GM08714 (cell line): ENCODE data around the gene SH3BP4.

Source experiments
- H3K4me3 ChIP-seq: fragments of 200-500 bp; sonication (Bioruptor generic); 2 replicates; pipeline ENCODE4 v1.5.1; 2014; ENCODE audit warnings: mild to moderate bottlenecking, low read length, inconsistent platforms
- ZNF274 ChIP-seq: IDR thresholded peaks from 2 replicates; pipeline ENCODE4 v1.6.1; 2012; ENCODE audit warnings: mild to moderate bottlenecking, low read depth, low read length

The SH3BP4 gene, protein sequence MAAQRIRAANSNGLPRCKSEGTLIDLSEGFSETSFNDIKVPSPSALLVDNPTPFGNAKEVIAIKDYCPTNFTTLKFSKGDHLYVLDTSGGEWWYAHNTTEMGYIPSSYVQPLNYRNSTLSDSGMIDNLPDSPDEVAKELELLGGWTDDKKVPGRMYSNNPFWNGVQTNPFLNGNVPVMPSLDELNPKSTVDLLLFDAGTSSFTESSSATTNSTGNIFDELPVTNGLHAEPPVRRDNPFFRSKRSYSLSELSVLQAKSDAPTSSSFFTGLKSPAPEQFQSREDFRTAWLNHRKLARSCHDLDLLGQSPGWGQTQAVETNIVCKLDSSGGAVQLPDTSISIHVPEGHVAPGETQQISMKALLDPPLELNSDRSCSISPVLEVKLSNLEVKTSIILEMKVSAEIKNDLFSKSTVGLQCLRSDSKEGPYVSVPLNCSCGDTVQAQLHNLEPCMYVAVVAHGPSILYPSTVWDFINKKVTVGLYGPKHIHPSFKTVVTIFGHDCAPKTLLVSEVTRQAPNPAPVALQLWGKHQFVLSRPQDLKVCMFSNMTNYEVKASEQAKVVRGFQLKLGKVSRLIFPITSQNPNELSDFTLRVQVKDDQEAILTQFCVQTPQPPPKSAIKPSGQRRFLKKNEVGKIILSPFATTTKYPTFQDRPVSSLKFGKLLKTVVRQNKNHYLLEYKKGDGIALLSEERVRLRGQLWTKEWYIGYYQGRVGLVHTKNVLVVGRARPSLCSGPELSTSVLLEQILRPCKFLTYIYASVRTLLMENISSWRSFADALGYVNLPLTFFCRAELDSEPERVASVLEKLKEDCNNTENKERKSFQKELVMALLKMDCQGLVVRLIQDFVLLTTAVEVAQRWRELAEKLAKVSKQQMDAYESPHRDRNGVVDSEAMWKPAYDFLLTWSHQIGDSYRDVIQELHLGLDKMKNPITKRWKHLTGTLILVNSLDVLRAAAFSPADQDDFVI

DNA sequence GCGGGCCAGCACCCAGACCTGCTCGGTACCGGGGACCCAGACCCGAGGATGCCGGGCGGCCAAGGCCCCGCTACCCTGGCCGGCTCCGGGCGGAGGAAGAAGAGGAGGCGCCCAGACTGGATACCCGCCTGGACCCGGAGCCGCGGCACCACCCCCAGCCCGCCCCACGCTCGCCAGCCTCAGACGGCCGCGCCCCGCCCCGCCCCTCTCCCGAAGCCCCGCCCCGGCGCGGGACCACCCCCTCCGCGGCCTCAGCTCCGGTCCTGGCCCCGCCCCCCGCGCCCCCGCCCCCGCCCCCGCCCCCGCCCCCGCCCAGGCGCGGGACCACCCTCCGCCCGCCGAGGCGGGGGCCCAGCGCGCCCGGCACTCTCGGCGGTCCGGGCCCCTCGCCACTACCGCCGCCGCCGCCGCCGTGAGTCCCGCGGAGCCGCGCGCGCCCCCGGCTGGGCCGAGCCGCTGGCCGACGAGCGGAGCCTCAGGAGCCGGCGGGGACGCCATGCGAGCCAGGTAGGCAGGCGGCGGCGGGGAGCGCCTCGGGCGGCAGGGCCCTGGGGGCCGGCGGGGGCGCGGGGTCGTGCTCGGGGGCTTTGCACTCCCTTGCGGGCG lies at the start of gene SH3BP4:
Gene SH3BP4, plus strand, starts transcription at position 354 of the 606 bp plus-strand sequence. CDS start 82,986 bp downstream, outside the sequence.
- TF ChIP-seq ZNF274, result no peak
- H3K4me3 ChIP-seq, result peak within 1 kb of the TSS; percentile 24; the same call in 1 of the 2 replicates

DNA sequence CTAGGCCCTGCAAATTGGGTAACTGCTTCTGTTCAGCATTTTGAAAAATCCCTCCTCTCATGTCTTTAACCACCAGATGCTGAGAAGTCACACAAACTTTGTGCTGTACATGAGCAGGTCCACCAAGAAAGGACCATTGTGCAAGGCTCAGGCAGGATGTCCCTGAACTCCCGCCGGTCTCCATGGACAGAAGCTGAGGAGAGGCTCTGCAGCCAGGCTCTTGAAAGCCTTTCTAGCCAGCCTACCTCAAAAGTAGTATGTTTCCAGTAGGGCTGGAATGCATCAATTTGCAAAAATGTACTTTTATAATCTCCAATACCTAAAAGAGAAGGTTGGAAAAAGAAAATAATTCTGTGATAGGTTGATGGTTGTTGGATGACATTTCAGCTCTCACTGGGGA lies 47.0 kb upstream of the SH3BP4 start:
- TF ChIP-seq ZNF274, result no peak
- H3K4me3 ChIP-seq, result no peak overlapping the region

DNA sequence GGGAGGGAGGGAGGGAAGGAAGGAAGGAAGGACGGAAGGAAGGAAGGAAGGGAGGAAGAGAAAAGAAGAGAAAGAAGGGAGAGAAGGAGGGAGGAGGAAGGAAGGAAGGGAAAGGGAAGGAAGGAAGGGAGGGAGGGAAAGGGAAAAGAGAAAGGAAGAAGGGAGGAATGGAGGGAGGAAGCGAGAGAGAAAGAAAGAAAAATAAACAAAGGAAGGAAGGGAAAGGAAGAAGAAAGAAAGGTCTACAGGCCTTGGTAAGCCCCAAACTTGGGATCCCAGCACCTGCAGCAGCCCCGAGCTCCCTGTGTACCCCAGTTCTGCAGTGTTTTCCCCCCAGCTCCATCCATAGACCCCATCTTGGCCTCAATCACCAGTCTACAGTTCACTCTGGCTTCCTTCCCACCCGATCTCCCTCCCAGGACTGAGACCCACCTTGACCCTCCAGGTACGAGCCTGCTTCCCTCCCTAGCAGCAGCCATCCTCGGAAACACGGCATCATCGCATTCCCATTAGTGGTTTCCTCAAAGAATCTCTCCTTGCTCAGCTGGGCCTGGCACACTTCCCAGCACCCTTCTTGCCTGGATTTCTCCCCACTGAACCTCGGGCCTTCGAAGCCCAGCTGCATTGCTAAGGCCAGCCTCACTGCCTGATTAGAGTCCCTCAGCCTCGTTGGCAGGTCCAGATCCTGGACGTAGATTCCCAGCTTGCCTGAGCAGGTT lies 46.1 kb upstream of the SH3BP4 start:
- TF ChIP-seq ZNF274, result no peak
- H3K4me3 ChIP-seq, result no peak overlapping the region

DNA sequence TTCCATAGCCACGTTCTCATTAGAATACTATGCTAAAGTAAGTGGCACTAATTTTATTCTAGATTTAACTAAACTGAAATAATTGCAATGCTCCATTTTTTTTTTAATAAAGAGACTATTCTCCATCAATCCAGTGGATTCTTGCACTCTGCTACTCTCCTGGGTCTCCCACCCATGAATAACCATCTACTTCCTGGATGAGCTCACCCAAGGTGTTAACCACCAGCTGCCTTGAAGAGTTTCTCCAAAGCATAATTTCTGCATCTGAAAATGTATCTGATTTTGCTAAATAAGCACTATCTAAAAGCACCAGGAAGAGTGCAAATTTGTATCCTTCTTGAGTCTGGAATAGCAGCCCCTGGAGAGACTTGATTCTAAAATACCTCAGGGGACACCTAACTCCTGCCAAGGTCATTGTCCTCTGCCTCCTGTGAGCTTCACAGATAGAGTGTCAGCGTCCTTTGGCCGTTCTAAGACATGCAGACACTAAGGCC lies 41.6 kb upstream of the SH3BP4 start:
- TF ChIP-seq ZNF274, result no peak
- no peak overlapping the region for H3K4me3 ChIP-seq

DNA sequence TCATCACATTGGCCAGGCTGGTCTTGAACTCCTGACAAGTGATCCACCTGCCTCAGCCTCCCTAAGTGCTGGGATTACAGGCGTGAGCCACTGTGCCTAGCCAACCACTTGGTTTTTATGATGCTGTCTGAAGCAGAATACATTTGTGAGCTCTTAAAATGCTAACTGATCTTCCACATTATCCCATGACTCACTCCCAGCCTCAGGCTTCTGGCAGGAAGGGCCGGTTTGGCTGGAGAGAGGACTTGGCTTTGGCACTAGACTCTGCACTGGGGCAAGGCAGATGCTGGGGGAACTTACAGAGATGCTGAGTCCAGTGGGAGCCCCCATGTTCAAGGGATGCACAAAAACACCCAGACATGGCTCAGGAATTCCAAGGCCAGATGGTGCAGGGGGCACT lies 40.5 kb upstream of the SH3BP4 start:
- TF ChIP-seq ZNF274, result no peak
- no peak overlapping the region for H3K4me3 ChIP-seq

DNA sequence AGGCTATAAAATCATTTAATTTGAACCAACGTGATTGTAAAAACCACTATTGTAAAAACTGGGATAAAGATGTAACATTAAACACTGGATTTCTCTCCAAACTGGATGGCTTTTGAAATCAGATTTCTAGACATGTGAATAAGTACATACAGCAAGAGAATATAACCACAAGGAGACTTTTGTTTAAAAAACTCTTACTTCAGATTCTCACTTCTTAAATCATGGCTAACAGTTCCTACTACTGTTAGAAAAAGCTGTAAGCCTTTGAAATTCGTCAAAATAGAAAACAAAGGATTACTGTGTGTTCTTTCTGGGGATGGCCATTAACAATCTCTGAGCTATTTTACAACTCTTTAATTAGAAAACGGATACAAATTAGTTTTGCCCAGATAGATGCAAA lies 39.4 kb upstream of the SH3BP4 start:
- no peak for TF ChIP-seq ZNF274
- H3K4me3 ChIP-seq, result no peak overlapping the region

DNA sequence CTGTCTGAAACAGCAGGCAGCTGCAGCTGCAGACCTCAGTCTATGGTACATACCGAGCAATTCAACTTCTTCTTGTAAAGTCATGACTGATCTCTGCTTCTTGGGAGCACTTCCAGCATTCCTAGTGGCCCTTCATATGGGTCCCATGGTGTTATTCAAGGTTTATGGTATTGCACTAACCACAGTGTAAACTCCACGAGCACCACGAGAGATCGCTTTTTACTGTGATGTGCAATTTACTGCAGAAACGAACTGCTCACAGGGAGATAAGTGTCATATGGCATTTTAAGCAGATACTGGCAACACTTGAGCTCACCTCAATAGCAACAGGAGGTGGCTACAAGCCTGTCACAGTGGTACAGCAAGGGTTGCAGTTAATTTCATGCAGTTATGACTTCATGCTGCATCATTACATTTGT lies 38.6 kb upstream of the SH3BP4 start:
- H3K4me3 ChIP-seq, result no peak overlapping the region
- no peak for TF ChIP-seq ZNF274

DNA sequence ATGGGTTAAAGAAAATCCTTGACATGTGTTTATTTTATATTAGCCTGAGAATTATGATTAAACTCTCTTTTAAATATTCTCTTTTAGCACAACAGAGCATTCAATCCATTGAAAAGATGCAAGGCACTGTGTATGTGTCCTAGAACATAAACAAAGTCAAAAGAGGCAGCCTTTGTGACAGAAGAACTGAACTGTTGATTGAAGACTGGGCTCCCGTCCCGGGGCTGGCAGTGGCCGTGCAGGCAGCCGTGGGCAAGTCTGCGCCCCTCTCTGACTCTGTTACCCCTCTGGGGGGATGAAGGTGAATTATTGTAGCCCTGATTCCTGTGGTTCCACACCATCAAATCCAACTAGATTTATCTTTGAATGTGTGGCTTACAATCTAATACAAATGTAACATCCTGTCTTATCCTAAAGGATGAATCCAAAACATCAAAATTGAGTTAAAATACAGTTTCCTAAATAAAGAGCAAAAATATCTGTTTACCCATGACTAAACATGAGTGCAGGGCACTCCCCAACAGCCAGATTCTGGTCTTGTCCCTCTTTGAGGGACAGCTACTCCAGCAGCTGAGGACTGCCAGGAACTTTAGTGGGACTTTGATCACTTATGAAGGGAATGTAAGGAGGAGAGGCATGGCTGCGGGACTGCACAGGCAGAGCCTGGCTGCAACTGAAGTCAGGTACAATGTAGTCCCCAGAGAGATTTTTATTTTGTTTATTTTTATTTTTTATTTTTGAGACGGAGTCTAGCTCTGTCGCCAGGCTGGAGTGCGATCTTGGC lies 37.3 kb upstream of the SH3BP4 start:
- no peak for TF ChIP-seq ZNF274
- H3K4me3 ChIP-seq, result no peak overlapping the region

DNA sequence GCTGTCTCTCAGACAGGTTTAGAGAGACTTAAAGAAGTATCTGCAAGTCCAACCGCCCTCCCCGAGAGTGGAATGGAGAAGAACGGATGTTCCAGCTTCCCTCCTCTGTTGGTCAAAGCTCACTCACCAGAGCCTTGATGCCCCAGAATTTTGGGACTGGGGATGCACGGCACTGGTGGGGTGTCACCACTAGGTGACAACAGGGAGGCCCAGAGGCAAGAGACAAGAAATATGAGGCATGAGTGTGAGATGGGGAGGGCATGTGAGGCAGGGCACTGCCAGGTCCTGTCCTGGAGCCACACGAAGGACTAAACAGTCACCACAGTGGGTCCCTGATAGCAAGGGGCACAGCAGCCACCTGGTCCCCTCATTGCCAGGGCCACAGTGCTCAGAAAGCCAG lies 35.1 kb upstream of the SH3BP4 start:
- no peak overlapping the region for H3K4me3 ChIP-seq
- no peak for TF ChIP-seq ZNF274

DNA sequence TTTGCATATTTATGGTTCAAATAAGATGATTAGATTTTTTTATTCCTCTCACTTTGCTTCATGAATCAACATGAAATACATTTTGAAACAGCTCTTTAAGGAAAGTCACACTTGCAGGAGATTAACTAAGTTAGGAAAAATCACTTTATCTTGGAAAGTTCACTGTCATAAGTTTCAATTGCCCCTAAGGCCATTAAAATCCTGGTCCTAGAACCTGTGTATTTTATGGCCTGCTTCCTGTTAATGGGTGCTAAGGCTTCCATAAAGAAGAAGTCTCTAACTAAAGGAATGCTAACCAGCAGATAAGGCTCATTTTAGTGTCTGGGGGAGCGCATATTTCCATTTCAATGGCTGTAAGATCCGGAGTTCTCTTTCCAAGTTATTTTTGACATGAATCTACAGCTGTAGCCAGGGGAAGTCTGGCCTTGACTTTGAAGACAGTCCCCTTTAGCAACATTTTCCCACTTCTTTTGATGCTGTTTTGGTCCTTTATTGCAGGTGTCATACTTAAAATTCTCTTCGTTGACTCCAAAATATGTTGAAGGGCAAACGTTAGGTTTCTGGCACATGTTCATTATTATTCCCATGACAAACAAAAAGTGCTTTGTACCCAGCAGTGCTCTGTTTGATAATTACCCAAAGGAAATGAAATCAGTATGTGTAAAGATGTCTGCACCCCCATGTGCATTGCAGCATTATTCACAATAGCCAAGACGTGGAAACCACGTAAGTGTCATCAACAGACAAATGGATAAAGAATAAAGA lies 34.4 kb upstream of the SH3BP4 start:
- no peak for TF ChIP-seq ZNF274
- H3K4me3 ChIP-seq, result no peak overlapping the region

DNA sequence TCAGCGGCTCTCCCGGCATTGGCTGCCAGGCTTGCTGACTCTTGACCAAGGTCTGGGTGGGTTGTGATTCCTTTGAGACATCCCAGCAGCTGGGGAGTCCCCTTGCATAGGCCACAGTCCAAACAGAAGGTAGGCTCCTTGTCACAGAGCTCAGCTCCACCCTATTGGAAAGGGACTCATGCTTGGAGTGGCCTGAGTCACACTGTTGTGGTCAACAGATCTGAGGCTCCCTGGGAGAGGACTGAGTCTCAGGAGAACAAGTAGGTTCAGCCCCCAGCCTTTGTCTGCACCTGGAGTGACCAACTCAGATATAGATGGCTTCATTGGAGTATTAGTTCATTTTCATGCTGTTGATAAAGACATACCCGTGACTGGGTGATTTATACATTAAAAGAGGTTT lies 32.1 kb upstream of the SH3BP4 start:
- TF ChIP-seq ZNF274, result no peak
- no peak overlapping the region for H3K4me3 ChIP-seq

DNA sequence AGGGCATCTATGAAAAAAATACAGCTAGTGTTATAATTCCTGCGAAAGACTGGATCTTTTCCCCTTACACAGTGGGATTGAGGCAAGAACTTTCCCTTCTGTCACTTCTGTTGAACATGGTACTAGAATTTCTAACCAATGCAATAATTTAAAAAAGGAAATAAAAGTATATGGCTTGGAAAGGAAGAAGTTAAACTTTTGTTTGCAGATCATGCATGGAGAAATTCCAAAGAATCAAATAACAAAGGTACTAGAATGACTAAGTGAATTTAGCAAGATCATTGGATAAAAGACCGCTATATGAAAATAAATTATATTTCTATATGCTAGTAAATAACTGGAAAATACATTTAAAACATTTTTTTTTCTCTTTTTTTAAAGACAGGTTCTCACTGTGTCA lies 31.0 kb upstream of the SH3BP4 start:
- no peak for TF ChIP-seq ZNF274
- H3K4me3 ChIP-seq, result no peak overlapping the region

DNA sequence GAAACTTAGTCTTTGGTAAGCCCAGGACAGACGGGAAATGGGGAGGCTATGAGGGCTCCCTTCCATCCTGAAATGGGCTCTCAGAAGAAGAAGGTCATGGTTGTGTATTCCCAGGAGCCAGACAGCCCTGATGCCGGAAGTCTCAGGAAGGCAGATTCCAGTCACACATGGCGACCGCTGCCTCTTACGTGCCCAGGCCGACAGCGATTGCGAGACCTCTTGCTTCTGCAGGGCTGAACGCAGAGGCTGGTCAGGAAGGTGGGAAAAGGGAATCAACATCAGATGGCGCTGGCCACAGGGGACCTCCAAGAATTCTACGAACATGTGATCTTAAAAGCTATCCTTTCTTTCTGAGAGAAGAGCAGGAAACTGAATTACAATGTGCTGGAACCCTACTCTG lies 22.8 kb upstream of the SH3BP4 start:
- no peak for TF ChIP-seq ZNF274

More for the DNA sequence above, 22.8 kb upstream of the SH3BP4 start:
- H3K4me3 ChIP-seq, result no peak overlapping the region
